ENCODE data around the gene TRPM3. TPM values are rescaled to one million over a fixed set of nuclear protein-coding genes. Genes with fewer than 3 reads are reported as not detected.

Gene TRPM3
- total RNA-seq, 6 donors from 2014 or later, result 0.10 to 1.0 (median 0.17) TPM; not detected in 1

- H3K4me1 ChIP-seq, result peaks cover 0 to 6% (median 0%) of the 10 kb centered on the region in 4 donors
- 32 to 40% methylated on average over 9 to 11 of the region's 11 CpGs for WGBS, 2 donors
- no peaks in the 10 kb centered on the region for H3K9me3 ChIP-seq
- ATAC-seq (ENCODE audit: low FRiP score in 2 of 2), result no peak
- no peak overlapping the region for H3K27ac ChIP-seq
- no peak for DNase-seq
- TF ChIP-seq POLR2AphosphoS5 (IDR thresholded peaks at IDR 0.05) (no peak), CTCF (IDR thresholded peaks at IDR 0.05) (no peak), POLR2A (IDR thresholded peaks at IDR 0.05) (no peak), EP300 (IDR thresholded peaks at IDR 0.05) (no peak)
- no peaks in the 10 kb centered on the region for H3K36me3 ChIP-seq
- no peaks in the 10 kb centered on the region for H3K27me3 ChIP-seq
- no peak overlapping the region for H3K4me3 ChIP-seq
These were observed 747 bp downstream of the TRPM3 start for GRCh38 chr9:71120501-71121247.

GRCh38 chr9:71119746-71120145 is 1.7 kb downstream of the TRPM3 start:
- no peak for ATAC-seq (ENCODE audit: low FRiP score in 2 of 2)
- TF ChIP-seq POLR2A (IDR thresholded peaks at IDR 0.05) (no peak), POLR2AphosphoS5 (IDR thresholded peaks at IDR 0.05) (no peak), CTCF (IDR thresholded peaks at IDR 0.05) (no peak), EP300 (IDR thresholded peaks at IDR 0.05) (no peak)
- H3K9me3 ChIP-seq, result no peaks in the 10 kb centered on the region
- 70 to 79% methylated on average over 2 of the region's 2 CpGs for WGBS, 2 donors
- H3K4me1 ChIP-seq, result peaks cover 0 to 6% (median 0%) of the 10 kb centered on the region in 4 donors
- H3K27me3 ChIP-seq, result no peaks in the 10 kb centered on the region
- DNase-seq, result no peak
- H3K4me3 ChIP-seq, result no peak overlapping the region
- H3K27ac ChIP-seq, result no peak overlapping the region
- no peaks in the 10 kb centered on the region for H3K36me3 ChIP-seq

- Histone ChIP-seq H3K27me3 (no peaks in the 10 kb centered on the region), H3K36me3 (no peaks in the 10 kb centered on the region), H3K9me3 (no peaks in the 10 kb centered on the region), H3K4me1 (peaks cover 0 to 6% (median 0%) of the 10 kb centered on the region in 4 donors), H3K27ac (no peak overlapping the region), H3K4me3 (no peak overlapping the region)
- no peak for DNase-seq
- TF ChIP-seq CTCF (IDR thresholded peaks at IDR 0.05), result no peak
- no peak for TF ChIP-seq POLR2A (IDR thresholded peaks at IDR 0.05)
- TF ChIP-seq POLR2AphosphoS5 (IDR thresholded peaks at IDR 0.05), result no peak
- TF ChIP-seq EP300 (IDR thresholded peaks at IDR 0.05), result no peak
- ATAC-seq (ENCODE audit: low FRiP score in 2 of 2), result no peak
- 60% methylated on average over 2 of the region's 2 CpGs for WGBS, 2 donors
These were observed 3.1 kb downstream of the TRPM3 start for GRCh38 chr9:71118324-71118723.

GRCh38 chr9:71115448-71115975 is 5.9 kb downstream of the TRPM3 start:
- Histone ChIP-seq H3K4me3 (no peak overlapping the region), H3K36me3 (no peaks in the 10 kb centered on the region), H3K27ac (no peak overlapping the region), H3K4me1 (no peaks in the 10 kb centered on the region), H3K9me3 (no peaks in the 10 kb centered on the region), H3K27me3 (no peaks in the 10 kb centered on the region)
- no peak for DNase-seq
- 51 to 52% methylated on average over 3 of the region's 3 CpGs for WGBS, 2 donors
- TF ChIP-seq POLR2AphosphoS5 (IDR thresholded peaks at IDR 0.05) (no peak), CTCF (IDR thresholded peaks at IDR 0.05) (no peak), EP300 (IDR thresholded peaks at IDR 0.05) (no peak), POLR2A (IDR thresholded peaks at IDR 0.05) (no peak)
- ATAC-seq (ENCODE audit: low FRiP score in 2 of 2), result no peak

GRCh38 chr9:71112866-71113265 is 8.6 kb downstream of the TRPM3 start:
- H3K36me3 ChIP-seq, result no peaks in the 10 kb centered on the region
- H3K9me3 ChIP-seq, result no peaks in the 10 kb centered on the region
- DNase-seq (no peak), ATAC-seq (ENCODE audit: low FRiP score in 2 of 2) (no peak)
- no peak overlapping the region for H3K27ac ChIP-seq
- WGBS, 2 donors, result 78 to 92% methylated on average over 1 of the region's 1 CpG
- H3K4me3 ChIP-seq, result no peak overlapping the region
- no peaks in the 10 kb centered on the region for H3K4me1 ChIP-seq
- no peak for TF ChIP-seq POLR2AphosphoS5 (IDR thresholded peaks at IDR 0.05)
- TF ChIP-seq CTCF (IDR thresholded peaks at IDR 0.05), result no peak
- TF ChIP-seq EP300 (IDR thresholded peaks at IDR 0.05), result no peak
- no peak for TF ChIP-seq POLR2A (IDR thresholded peaks at IDR 0.05)
- no peaks in the 10 kb centered on the region for H3K27me3 ChIP-seq
